Right atrium auricular region (tissue), 2 donors: ENCODE data around the gene KARS1. TPM values are rescaled to one million over a fixed set of nuclear protein-coding genes. Genes with fewer than 3 reads are reported as not detected.

Source experiments
- DNase-seq: peaks from one replicate; pipeline ENCODE4 v3.0.0-alpha.2; 2019; ENCODE audit warnings: low spot score
- H3K27ac ChIP-seq, 2 donors: fragments of 200-600 bp; sonication (generic); 1 replicate in 1 of 2; 2 replicates in 1 of 2; pipeline ENCODE4 v1.5.1; 2016 to 2019
- H3K27me3 ChIP-seq, 2 donors: fragments of 200-600 bp; sonication (generic); one replicate each; pipeline versions ENCODE4 v1.5.1 to v1.6.0; 2017 to 2019
- H3K36me3 ChIP-seq: fragments of 200-600 bp; sonication (generic); one replicate; pipeline ENCODE4 v1.5.1; 2016
- H3K4me1 ChIP-seq, 2 donors: fragments of 200-600 bp; sonication (generic); one replicate each; pipeline versions ENCODE4 v1.5.1 to v1.6.0; 2017 to 2019
- H3K4me3 ChIP-seq, 2 donors: fragments of 200-600 bp; sonication (generic); 1 replicate in 1 of 2; 2 replicates in 1 of 2; pipeline ENCODE4 v1.5.1; 2017 to 2019; ENCODE audit warnings: mild to moderate bottlenecking in 1 of 2, moderate library complexity in 1 of 2
- H3K9me3 ChIP-seq, 2 donors: fragments of 200-600 bp; sonication (generic); one replicate each; pipeline ENCODE4 v1.5.1; 2019
- total RNA-seq, 2 donors: library from RNA; depleted of rRNA; stranded (reverse); fragments of >200 nt; gene quantifications; one replicate each; pipeline ENCODE4 v1.1.0, GENCODE V29; 2016
- TF ChIP-seq, protein P1 (sequence below), 2 donors: fragments of 200-600 bp; sonication (generic); IDR thresholded peaks; one replicate each; pipeline ENCODE4 v1.5.1; 2019; ENCODE audit warnings: antibody characterized with exemption in 2 of 2

Gene KARS1
- total RNA-seq, 2 donors from 2014 or later: 88.9 to 100 TPM

DNA sequence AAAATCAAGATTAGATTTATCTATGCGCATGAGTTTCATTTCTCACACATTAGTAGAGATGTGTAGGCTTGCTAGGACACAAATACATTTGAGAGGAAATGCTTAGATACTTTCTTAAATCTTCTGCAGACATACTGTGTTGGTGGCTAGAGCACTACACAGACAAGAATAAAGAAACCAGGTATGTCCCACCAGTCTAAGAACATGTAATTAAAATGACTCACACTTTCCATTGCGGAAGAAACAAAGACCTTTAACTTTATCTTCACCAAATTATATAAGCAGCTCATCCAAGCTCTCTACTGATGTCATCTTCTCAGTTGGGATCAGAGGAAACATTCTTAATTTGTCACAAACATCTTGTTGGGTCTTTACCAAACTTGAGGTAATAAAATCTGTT, 68.7 kb downstream of the KARS1 start:
- Histone ChIP-seq H3K4me1 (peaks cover 0 to 7% of the 10 kb centered on the region in 2 donors), H3K27ac (no peak overlapping the region), H3K9me3 (no peaks in the 10 kb centered on the region), H3K27me3 (no peaks in the 10 kb centered on the region), H3K4me3 (no peak overlapping the region), H3K36me3 (peaks cover 54% of the 10 kb centered on the region)
- no peak for DNase-seq
- TF ChIP-seq, protein P1, sequence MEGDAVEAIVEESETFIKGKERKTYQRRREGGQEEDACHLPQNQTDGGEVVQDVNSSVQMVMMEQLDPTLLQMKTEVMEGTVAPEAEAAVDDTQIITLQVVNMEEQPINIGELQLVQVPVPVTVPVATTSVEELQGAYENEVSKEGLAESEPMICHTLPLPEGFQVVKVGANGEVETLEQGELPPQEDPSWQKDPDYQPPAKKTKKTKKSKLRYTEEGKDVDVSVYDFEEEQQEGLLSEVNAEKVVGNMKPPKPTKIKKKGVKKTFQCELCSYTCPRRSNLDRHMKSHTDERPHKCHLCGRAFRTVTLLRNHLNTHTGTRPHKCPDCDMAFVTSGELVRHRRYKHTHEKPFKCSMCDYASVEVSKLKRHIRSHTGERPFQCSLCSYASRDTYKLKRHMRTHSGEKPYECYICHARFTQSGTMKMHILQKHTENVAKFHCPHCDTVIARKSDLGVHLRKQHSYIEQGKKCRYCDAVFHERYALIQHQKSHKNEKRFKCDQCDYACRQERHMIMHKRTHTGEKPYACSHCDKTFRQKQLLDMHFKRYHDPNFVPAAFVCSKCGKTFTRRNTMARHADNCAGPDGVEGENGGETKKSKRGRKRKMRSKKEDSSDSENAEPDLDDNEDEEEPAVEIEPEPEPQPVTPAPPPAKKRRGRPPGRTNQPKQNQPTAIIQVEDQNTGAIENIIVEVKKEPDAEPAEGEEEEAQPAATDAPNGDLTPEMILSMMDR (IDR thresholded peaks at IDR 0.05): no peak

DNA sequence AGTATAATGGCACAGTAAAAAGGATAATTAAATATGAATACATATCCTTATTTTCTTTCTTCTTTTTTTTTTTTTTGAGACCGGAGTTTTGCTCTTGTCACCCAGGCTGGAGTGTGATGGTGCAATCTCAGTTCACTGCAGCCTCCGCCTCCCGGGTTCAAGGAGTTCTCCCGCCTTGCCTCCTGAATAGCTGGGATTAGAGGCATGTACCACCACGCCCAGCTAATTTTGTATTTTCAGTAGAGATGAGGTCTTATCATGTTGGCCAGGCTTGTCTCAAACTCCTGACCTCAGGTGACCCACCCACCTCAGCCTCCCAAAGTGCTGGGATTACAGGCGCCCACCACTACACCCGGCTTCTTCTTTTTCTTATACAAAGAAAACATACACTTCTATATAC, 69.3 kb downstream of the KARS1 start:
- Histone ChIP-seq H3K4me3 (no peak overlapping the region), H3K27me3 (no peaks in the 10 kb centered on the region), H3K27ac (no peak overlapping the region), H3K4me1 (peaks cover 0 to 12% of the 10 kb centered on the region in 2 donors), H3K36me3 (peaks cover 59% of the 10 kb centered on the region), H3K9me3 (no peaks in the 10 kb centered on the region)
- TF ChIP-seq, protein P1 (IDR thresholded peaks at IDR 0.05): no peak
- DNase-seq: no peak

Other genes with a start within 250 kb of the KARS1 start
- gene CFDP1, start 214.2 kb downstream of the KARS1 start, total RNA-seq: 10 to 100 TPM; 25.2 to 33.6 TPM
- 10 to 100 TPM; 13.4 to 16.3 TPM for gene TMEM170A, start 183.0 kb downstream of the KARS1 start, total RNA-seq
- 1 to 10 TPM; 2.8 to 3.5 TPM for gene CHST6, start 152.2 kb downstream of the KARS1 start, total RNA-seq
- under 1 TPM in 1 of 2 donors, not detected in 1; 0.16 TPM for gene CHST5, start 111.6 kb downstream of the KARS1 start, total RNA-seq
- 1 to 10 TPM; 4.7 to 5.9 TPM for gene TMEM231, start 91.4 kb downstream of the KARS1 start, total RNA-seq
- 100 to 1,000 TPM; 167 to 177 TPM for gene GABARAPL2, start 81.3 kb downstream of the KARS1 start, total RNA-seq
- 10 to 100 TPM; 20.4 to 23.7 TPM for gene ADAT1, start 24.4 kb downstream of the KARS1 start, total RNA-seq
- gene TERF2IP, start 108 bp upstream of the KARS1 start, total RNA-seq: 10 to 100 TPM; 77.8 to 81.8 TPM
- not detected for gene CPHXL2, start 29.3 kb upstream of the KARS1 start, total RNA-seq
- gene DUXB, start 53.8 kb upstream of the KARS1 start, total RNA-seq: not detected
- not detected for gene CPHXL, start 78.8 kb upstream of the KARS1 start, total RNA-seq